ENCODE results near the gene ADGRE2.

Gene ADGRE2

DNA sequence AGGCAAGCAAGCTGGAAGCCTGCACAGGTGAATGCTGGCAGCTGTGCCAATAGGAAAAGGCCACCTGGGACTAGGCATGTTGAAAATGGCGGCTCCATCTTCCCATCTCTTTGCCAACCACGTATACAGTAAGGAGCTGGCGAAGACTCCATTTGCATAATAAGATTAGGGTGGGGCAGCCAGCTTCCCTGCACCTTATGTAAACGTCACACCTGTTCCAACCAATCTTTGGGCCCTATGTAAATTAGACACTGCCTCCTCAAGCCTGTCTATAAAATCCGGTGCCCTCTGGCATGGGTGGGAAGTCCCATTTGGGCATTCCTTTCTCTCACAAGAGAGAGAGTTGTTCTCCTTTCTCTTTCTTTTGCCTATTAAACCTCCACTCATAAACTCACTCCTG, 16.8 kb downstream of the ADGRE2 start:
- Histone ChIP-seq H3K9ac (ENCODE audit: insufficient read length) (no peak overlapping the region), H3K36me3 (ENCODE audit: insufficient read depth, low read length) (no peaks in the 10 kb centered on the region; the same call in 1 of the 2 replicates), H3K27ac (no peak overlapping the region), H3K9me3 (ENCODE audit: low read depth, low read length) (no peaks in the 10 kb centered on the region), H3K4me3 (no peak overlapping the region)
- no peak for DNase-seq (ENCODE audit: low read depth, low spot score)
- TF ChIP-seq EZH2 (IDR thresholded peaks at IDR 0.05) (no peak), POLR2AphosphoS5 (IDR thresholded peaks at IDR 0.05; ENCODE audit: borderline replicate concordance, low read depth, low read length) (no peak), FOXP2 (optimal IDR thresholded peaks at IDR 0.05; ENCODE audit: control extremely low read depth, extremely low read length, insufficient read depth) (no peak)

DNA sequence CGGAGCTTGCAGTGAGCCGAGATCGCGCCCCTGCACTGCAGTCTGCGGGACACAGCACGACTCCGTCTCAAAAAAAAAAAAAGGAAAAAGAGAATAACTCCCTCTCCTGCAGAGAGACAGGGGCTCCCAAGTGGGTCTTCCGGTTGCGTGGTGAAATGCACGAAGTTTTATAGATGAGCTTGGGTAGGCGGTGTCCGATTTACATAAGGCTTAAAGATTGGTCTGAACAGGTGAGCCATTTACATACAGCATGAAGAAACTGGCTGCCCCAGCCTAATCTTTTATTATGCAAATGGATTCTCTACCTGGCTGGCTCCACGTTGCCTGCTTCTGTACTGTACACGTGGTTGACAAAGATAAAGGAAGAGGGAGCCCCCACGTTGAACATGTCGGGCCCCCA, 19.5 kb downstream of the ADGRE2 start:
- DNase-seq (ENCODE audit: low read depth, low spot score) = no peak
- no peaks in the 10 kb centered on the region for H3K9me3 ChIP-seq (ENCODE audit: low read depth, low read length)
- H3K36me3 ChIP-seq (ENCODE audit: insufficient read depth, low read length) = no peaks in the 10 kb centered on the region; the same call in 1 of the 2 replicates
- peak overlapping the region; percentile 2 for H3K4me3 ChIP-seq
- no peak overlapping the region for H3K9ac ChIP-seq (ENCODE audit: insufficient read length)
- TF ChIP-seq EZH2 (IDR thresholded peaks at IDR 0.05) (no peak), FOXP2 (optimal IDR thresholded peaks at IDR 0.05; ENCODE audit: control extremely low read depth, extremely low read length, insufficient read depth) (no peak), POLR2AphosphoS5 (IDR thresholded peaks at IDR 0.05; ENCODE audit: borderline replicate concordance, low read depth, low read length) (no peak)
- no peak overlapping the region for H3K27ac ChIP-seq

DNA sequence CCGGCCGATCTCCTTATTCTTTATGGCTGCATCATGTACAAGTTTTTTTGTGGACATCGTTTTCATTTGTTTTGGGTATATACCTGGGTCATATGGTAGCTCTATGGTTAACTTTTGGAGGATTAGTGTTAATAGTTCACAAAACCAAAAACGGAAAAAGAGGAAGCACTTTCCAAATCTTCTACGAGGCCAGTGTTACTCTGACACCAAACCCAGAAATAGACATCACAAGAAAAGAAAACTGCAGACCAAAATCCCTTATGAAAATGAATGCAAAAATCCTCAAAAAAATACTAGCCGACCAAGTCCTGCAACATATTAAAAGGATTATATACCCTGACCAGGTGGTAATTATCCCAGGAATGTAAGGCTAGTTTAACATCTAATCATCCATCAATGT, 29.8 kb downstream of the ADGRE2 start:
- H3K27ac ChIP-seq = no peak overlapping the region

DNA sequence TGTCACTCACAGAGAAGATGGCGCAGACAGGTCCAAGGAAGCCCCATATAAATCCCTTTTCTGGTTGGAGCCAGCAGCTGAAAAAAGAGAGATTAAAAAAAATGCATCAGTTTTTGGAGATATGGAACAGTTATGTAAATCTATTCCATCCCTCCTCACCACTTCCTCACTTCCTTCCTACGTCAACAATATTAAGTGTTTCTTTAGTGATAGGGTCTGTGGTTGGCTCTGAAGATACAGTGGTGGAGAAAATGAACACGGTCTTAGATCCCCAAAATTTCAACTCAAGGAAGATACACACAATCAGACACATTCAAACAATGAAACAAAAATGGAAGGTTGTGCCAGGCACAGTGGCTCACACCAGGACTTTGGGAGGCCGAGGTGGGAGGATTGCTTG, 31.5 kb downstream of the ADGRE2 start:
- Histone ChIP-seq H3K9me3 (ENCODE audit: low read depth, low read length) (no peaks in the 10 kb centered on the region), H3K27ac (no peak overlapping the region), H3K9ac (ENCODE audit: insufficient read length) (no peak overlapping the region), H3K4me3 (no peak overlapping the region), H3K36me3 (ENCODE audit: insufficient read depth, low read length) (peaks cover 13% of the 10 kb centered on the region; the same call in 1 of the 2 replicates)
- TF ChIP-seq POLR2AphosphoS5 (IDR thresholded peaks at IDR 0.05; ENCODE audit: borderline replicate concordance, low read depth, low read length) (no peak), FOXP2 (optimal IDR thresholded peaks at IDR 0.05; ENCODE audit: control extremely low read depth, extremely low read length, insufficient read depth) (no peak), EZH2 (IDR thresholded peaks at IDR 0.05) (no peak)
- no peak for DNase-seq (ENCODE audit: low read depth, low spot score)

More for the DNA sequence above, 29.8 kb downstream of the ADGRE2 start:
- DNase-seq (ENCODE audit: low read depth, low spot score) = no peak
- Histone ChIP-seq H3K36me3 (ENCODE audit: insufficient read depth, low read length) (peaks cover 4% of the 10 kb centered on the region; the same call in 1 of the 2 replicates), H3K9ac (ENCODE audit: insufficient read length) (no peak overlapping the region), H3K4me3 (no peak overlapping the region), H3K9me3 (ENCODE audit: low read depth, low read length) (no peaks in the 10 kb centered on the region)
- no peak for TF ChIP-seq POLR2AphosphoS5 (IDR thresholded peaks at IDR 0.05; ENCODE audit: borderline replicate concordance, low read depth, low read length)
- no peak for TF ChIP-seq EZH2 (IDR thresholded peaks at IDR 0.05)
- TF ChIP-seq FOXP2 (optimal IDR thresholded peaks at IDR 0.05; ENCODE audit: control extremely low read depth, extremely low read length, insufficient read depth) = no peak

DNA sequence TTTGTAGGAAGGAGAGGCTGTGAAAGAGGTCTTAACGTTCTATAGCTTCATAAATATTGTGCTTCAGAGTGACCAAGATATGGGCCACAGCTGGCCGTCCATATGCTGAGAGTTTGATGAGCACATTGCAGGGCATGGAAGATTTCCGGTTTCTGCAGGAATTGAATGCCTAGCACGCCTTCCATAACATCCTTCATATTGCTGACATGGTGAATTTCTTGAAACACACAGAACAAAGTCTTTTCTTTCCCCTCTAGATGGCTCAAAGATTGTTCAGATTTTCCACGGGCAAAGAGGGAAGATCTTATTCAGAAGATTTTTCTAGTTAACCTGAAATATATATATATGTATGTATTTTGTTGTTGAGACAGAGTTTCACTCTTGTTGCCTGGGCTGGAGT, 42.4 kb downstream of the ADGRE2 start:
- Histone ChIP-seq H3K36me3 (ENCODE audit: insufficient read depth, low read length) (no peaks in the 10 kb centered on the region), H3K4me3 (no peak overlapping the region), H3K9ac (ENCODE audit: insufficient read length) (no peak overlapping the region), H3K9me3 (ENCODE audit: low read depth, low read length) (no peaks in the 10 kb centered on the region), H3K27ac (no peak overlapping the region)
- DNase-seq (ENCODE audit: low read depth, low spot score) = no peak
- no peak for TF ChIP-seq EZH2 (IDR thresholded peaks at IDR 0.05)
- no peak for TF ChIP-seq POLR2AphosphoS5 (IDR thresholded peaks at IDR 0.05; ENCODE audit: borderline replicate concordance, low read depth, low read length)

DNA sequence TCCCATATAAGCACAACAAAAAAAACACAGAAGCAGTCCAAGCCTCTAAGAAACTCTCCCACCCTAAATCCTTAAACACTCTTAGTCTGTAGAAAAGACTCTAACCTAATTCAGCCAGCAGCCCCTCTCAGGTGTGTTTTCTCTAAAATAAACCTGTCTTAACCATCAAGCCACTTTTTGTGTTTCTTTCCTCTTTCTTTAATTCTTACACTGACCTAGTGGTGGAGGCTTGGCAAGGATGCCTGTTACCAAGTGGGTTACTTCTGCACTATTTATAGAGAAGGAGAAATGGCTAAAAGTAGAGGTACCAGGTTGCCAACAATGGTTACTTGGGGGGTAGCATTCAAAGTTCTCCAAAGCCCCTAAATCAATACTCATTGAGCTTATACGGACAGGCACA, 44.8 kb downstream of the ADGRE2 start:
- no peak for TF ChIP-seq FOXP2 (optimal IDR thresholded peaks at IDR 0.05; ENCODE audit: control extremely low read depth, extremely low read length, insufficient read depth)
- TF ChIP-seq EZH2 (IDR thresholded peaks at IDR 0.05) = no peak
- H3K27ac ChIP-seq = no peak overlapping the region
- H3K36me3 ChIP-seq (ENCODE audit: insufficient read depth, low read length) = no peaks in the 10 kb centered on the region
- DNase-seq (ENCODE audit: low read depth, low spot score) = no peak
- no peak overlapping the region for H3K4me3 ChIP-seq
- no peaks in the 10 kb centered on the region for H3K9me3 ChIP-seq (ENCODE audit: low read depth, low read length)
- H3K9ac ChIP-seq (ENCODE audit: insufficient read length) = no peak overlapping the region

DNA sequence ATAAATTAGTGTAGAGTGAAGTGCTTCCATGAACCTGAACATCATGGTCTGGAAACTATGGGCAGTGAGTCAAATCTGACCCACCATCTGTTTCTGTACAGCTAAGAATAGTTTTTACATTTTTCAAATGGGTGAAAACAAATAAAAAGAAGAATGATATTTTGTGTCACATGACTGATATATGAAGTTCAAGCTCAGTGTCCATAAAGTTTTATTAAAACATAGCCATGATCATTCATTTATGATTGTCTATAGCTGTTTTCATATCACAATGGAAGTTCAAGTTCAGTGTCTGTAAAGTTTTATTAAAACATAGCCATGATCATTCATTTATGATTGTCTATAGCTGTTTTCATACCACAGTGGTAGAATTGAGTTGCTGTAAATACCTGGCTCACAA, 45.9 kb downstream of the ADGRE2 start:
- DNase-seq (ENCODE audit: low read depth, low spot score) = no peak
- no peak overlapping the region for H3K27ac ChIP-seq
- no peaks in the 10 kb centered on the region for H3K36me3 ChIP-seq (ENCODE audit: insufficient read depth, low read length)
- 0 out of 2 replicates have a peak, but pooled peaks cover under 1% of the 10 kb centered on the region for H3K9me3 ChIP-seq (ENCODE audit: low read depth, low read length)
- H3K9ac ChIP-seq (ENCODE audit: insufficient read length) = no peak overlapping the region
- no peak overlapping the region for H3K4me3 ChIP-seq
- no peak for TF ChIP-seq FOXP2 (optimal IDR thresholded peaks at IDR 0.05; ENCODE audit: control extremely low read depth, extremely low read length, insufficient read depth)
- TF ChIP-seq EZH2 (IDR thresholded peaks at IDR 0.05) = no peak
- TF ChIP-seq POLR2AphosphoS5 (IDR thresholded peaks at IDR 0.05; ENCODE audit: borderline replicate concordance, low read depth, low read length) = no peak

DNA sequence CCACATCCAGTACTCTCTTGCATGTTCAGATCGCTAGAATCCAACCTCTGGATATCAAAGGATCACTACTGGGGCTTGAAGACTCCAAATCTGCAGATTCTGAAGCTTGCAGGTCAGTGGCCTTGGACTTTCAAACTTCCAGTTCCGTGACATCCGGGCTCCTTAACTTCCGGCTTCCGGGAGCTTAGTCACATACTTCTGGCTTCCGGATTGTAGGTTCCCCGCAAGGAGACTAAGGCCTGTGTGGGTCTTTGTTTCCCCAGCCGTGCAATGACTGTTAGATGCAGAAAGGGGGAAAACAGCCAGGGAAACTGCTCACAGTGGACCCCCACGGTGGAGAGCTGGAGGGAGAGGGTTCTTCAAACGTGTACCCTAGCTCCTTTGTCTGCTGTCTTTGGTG, 47.2 kb downstream of the ADGRE2 start:
- Histone ChIP-seq H3K27ac (no peak overlapping the region), H3K9me3 (ENCODE audit: low read depth, low read length) (0 out of 2 replicates have a peak, but pooled peaks cover 2% of the 10 kb centered on the region), H3K36me3 (ENCODE audit: insufficient read depth, low read length) (no peaks in the 10 kb centered on the region), H3K9ac (ENCODE audit: insufficient read length) (no peak overlapping the region), H3K4me3 (no peak overlapping the region)
- TF ChIP-seq POLR2AphosphoS5 (IDR thresholded peaks at IDR 0.05; ENCODE audit: borderline replicate concordance, low read depth, low read length) (no peak), EZH2 (IDR thresholded peaks at IDR 0.05) (no peak), FOXP2 (optimal IDR thresholded peaks at IDR 0.05; ENCODE audit: control extremely low read depth, extremely low read length, insufficient read depth) (no peak)
- DNase-seq (ENCODE audit: low read depth, low spot score) = no peak

DNA sequence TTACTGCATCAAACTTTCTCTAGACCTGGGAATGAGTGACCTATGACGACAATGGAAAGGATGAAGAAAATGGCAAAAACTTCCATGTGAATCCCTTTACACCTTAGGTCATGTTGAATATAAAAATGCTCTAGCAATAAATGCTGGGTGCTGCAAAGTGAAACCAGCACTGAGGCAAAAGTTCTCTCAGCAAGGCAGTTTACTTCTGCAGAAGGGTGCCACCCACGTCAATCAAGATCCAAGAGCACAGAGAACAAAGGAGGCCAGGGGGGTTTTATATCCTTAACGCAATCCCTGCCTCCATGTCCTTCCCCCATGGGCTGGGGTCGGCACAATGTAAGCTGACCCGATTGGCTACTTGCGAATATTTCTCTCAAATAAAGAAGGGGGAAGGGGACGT, 49.8 kb downstream of the ADGRE2 start:
- TF ChIP-seq EZH2 (IDR thresholded peaks at IDR 0.05) = no peak
- no peak for TF ChIP-seq FOXP2 (optimal IDR thresholded peaks at IDR 0.05; ENCODE audit: control extremely low read depth, extremely low read length, insufficient read depth)
- no peak for TF ChIP-seq POLR2AphosphoS5 (IDR thresholded peaks at IDR 0.05; ENCODE audit: borderline replicate concordance, low read depth, low read length)
- Histone ChIP-seq H3K9ac (ENCODE audit: insufficient read length) (no peak overlapping the region), H3K9me3 (ENCODE audit: low read depth, low read length) (0 out of 2 replicates have a peak, but pooled peaks cover 2% of the 10 kb centered on the region), H3K27ac (no peak overlapping the region), H3K36me3 (ENCODE audit: insufficient read depth, low read length) (no peaks in the 10 kb centered on the region), H3K4me3 (no peak overlapping the region)
- no peak for DNase-seq (ENCODE audit: low read depth, low spot score)

Measured in SK-N-MC (cell line).